Suppressor macrophage treated with lipopolysaccharide for 4 hours (primary cell): ENCODE measurements around the gene ITPR3.

ENCODE experiments used
- DNase-seq: peaks from one replicate; pipeline ENCODE4 v3.0.0-alpha.2; 2020

Gene ITPR3

DNA sequence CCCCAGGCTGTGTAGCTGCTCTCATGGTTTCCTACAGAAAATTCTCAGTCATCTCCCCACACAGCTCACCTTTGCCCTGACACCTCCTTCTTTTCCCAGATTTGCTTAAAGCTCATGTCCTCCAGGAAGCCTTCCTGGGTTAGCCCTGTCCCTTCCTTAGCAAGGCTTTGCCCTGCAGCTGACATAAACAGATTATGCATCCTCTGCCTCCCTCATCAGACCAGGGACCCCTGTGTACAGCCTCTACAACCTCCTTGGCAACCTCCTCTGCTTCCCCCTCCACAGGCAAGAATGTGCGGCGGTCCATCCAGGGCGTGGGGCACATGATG lies 50.6 kb downstream of the ITPR3 start:
- DNase-seq: no peak

DNA sequence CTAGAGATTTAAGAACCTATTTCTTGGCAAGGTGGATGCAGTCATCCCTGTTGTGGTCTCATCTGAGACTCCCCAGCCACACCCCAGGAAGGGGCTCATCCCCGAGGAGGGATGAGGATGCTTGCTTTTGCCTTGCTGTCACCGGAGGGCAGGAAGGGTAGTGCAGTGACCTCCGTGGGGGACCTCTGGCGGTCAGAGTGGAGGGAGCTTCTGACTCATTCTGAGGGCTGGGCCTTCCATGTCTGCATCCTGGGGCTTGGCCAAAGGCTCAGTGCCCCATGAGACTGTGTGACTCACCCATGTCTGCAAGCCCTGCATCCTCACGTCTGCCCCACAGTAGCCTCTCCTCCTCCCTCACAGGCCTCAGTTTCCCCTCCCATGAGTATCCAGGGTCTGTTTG lies 51.7 kb downstream of the ITPR3 start:
- DNase-seq: peak; percentile 78

- no peak for DNase-seq
These were observed 52.7 kb downstream of the ITPR3 start for GRCh38 chr6:33673851-33674250.

GRCh38 chr6:33675968-33676367 lies 54.8 kb downstream of the ITPR3 start:
- no peak for DNase-seq

DNA sequence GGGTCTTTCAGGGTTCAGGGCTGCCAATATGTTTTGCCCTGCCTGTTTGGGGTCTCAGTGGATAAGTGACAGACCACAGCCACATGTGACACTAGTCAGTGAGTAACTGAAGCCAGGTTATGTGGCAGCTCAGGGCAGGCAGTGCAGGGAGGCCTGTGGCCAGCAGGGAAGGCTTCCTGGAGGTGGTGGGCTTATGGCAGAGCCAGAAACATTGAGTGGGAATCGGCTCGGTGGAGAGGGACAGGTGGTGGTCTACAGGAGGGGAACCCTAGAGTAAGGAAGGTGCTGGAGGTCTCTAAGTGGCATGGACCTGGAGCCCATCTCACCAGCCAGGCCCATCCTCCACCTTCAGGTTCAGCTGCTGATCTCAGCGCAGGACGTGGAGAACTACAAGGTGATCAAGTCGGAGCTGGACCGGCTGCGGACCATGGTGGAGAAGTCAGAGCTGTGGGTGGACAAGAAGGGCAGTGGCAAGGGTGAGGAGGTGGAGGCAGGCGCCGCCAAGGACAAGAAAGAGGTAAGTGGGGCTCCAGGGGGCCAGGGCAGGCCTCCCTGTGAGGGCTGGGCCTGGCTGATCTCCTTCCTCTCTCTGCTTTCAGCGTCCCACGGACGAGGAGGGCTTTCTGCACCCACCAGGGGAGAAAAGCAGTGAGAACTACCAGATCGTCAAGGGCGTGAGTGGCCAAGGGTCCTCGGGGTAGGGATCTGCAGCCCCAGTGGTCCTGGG lies 55.5 kb downstream of the ITPR3 start:
- no peak for DNase-seq

DNA sequence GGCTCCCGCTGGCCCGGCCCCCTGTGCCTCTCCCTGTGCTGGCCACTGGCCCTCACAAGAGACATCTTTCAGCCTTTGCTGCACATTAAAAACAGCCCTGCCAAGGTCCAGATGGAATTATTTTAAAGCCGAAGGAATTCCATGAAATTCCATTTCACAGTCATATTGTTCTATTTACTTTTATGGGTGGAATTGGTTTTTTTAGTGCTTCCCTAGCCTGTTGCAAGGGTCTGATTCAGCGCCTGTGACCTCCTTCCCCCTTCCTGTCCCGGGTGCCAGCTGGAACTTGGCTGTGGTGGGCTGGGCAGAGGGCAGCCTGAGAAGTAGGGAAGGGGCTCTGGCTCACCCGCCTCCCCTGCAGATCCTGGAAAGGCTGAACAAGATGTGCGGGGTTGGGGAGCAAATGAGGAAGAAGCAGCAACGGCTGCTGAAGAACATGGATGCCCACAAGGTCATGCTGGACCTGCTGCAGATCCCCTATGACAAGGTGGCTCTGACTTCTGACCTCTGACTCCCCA lies 56.1 kb downstream of the ITPR3 start:
- no peak for DNase-seq

- no peak for DNase-seq
These were observed 56.6 kb downstream of the ITPR3 start for GRCh38 chr6:33677689-33678088.

DNA sequence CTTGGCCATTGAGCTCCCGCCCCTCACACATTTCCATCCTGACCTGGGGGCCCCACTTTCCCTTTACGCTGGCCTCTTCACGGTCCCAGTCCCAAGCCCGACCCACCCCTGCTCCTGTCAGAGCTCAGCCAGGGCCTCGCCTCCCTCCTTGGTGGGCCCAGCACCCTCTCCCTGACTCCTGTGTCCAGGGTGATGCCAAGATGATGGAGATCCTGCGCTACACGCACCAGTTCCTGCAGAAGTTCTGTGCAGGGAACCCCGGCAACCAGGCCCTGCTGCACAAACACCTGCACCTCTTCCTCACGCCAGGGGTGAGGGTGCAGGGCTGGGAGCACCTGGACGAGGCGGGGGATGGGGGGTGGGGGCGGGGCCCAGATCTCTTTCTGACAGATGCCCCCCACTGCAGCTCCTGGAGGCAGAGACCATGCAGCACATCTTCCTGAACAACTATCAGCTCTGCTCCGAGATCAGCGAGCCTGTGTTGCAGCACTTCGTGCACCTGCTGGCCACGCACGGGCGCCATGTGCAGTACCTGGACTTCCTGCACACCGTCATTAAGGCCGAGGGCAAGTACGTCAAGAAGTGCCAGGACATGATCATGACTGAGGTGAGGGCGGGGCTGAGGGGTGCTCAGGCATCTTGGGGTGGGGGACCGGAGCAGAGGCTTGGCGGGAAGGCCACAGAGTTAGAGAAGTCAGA lies 57.3 kb downstream of the ITPR3 start:
- DNase-seq: no peak

GRCh38 chr6:33678932-33679490 lies 57.9 kb downstream of the ITPR3 start:
- no peak for DNase-seq

DNA sequence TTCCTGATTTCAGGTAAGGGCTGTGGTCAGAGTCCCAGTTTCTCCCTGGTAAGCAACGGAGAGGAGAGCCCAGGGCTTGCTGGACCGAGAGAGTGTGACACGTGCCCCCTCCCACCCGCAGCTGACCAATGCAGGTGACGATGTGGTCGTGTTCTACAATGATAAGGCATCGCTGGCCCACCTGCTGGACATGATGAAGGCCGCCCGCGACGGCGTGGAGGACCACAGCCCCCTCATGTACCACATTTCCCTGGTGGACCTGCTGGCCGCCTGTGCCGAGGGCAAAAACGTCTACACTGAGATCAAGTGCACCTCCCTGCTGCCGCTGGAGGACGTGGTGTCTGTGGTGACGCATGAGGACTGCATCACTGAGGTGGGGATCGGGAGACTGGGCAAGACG lies 58.6 kb downstream of the ITPR3 start:
- DNase-seq: no peak

DNA sequence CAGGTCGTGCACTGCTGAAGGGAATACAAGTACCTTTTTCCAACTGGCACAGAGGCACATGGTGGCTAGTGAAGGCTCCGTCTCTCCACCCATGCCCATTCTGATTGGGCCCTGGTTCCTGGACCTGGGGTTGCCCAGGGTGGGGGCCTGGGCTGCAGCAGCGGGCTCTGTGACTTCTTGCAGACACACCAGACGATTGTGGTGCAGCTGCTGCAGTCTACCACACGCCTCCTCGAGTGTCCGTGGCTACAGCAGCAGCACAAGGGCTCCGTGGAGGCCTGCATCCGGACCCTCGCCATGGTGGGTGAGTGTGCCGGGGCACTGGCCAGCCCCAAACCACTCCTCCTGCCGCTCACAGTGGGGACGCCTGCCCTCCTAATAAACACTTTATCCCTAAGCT lies 61.2 kb downstream of the ITPR3 start:
- no peak for DNase-seq

DNA sequence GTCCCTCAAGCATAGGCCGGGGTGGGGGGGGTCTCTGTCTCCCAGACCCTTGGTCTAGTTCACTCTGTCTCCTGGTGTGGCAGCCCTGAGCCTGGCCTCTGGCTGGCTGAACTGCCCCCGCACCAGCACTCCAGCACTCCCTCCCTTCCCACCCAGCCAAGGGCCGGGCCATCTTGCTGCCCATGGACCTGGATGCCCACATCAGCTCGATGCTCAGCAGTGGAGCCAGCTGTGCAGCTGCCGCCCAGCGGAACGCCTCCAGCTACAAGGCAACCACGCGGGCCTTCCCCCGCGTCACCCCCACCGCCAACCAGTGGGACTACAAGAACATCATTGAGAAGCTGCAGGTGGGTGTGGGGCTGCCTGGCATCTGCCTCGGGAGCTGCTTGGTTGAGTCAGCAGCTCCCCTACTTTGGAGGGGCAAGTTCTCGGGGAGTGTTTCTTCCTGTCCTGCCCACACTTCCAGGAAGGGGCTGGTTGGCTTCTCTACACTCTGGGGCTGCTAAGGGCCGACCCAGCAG lies 62.0 kb downstream of the ITPR3 start:
- no peak for DNase-seq

DNA sequence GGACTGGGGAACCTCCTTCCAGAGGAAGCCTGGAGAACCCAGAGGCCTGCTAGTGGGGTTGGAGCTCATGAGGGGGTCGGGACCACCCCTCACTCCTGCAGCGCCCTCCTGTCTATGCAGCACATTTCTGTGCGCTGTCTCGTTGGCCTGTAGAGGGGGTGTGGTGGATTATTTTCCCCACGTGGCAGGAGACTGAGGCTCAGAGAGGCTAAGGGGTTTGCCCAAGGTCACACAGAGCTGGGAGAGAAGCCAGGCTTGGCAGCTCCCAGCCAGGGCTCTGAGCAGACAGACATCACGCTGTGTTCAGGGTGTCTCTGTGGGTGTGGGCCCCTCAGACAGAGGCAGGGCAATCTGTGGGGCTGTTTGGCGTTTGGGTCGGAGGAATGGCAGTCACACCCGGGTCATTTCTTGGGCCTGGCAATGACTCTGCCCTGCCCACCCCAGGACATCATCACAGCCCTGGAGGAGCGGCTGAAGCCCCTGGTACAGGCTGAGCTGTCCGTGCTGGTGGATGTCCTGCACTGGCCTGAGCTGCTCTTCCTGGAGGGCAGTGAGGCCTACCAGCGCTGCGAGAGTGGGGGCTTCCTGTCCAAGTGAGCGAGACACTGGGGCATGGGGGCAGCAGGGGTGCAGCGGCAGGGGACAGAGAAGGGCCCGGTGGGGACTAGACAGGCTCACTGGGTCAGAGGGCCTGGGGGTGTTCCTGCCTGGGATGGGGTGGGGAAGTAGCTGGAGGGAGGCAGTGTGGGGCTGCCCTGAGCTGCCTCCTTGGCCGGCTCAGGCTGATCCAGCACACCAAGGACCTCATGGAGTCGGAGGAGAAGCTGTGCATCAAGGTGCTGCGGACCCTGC lies 62.7 kb downstream of the ITPR3 start:
- DNase-seq: no peak

GRCh38 chr6:33684428-33684896 lies 63.3 kb downstream of the ITPR3 start:
- no peak for DNase-seq

DNA sequence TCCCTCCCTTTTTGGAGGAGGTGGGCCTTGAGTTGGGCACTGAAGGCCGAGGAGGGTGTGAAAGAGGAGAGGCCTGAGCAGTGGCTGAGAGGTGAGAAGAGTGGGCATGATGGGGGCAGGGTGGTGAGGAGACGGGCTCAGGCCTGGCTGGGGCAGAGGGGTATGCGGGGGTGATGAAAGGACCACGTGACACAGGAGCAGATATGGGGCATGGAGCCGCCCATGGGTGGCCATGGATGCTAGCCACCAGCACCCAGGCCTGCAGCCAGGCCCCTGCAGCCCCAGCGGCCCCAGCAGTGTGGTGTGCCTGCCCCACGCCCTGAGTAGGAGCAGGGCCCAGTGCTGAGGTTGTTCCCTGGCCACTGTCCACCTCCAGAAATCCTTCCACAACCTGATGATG lies 63.9 kb downstream of the ITPR3 start:
- DNase-seq: no peak

DNA sequence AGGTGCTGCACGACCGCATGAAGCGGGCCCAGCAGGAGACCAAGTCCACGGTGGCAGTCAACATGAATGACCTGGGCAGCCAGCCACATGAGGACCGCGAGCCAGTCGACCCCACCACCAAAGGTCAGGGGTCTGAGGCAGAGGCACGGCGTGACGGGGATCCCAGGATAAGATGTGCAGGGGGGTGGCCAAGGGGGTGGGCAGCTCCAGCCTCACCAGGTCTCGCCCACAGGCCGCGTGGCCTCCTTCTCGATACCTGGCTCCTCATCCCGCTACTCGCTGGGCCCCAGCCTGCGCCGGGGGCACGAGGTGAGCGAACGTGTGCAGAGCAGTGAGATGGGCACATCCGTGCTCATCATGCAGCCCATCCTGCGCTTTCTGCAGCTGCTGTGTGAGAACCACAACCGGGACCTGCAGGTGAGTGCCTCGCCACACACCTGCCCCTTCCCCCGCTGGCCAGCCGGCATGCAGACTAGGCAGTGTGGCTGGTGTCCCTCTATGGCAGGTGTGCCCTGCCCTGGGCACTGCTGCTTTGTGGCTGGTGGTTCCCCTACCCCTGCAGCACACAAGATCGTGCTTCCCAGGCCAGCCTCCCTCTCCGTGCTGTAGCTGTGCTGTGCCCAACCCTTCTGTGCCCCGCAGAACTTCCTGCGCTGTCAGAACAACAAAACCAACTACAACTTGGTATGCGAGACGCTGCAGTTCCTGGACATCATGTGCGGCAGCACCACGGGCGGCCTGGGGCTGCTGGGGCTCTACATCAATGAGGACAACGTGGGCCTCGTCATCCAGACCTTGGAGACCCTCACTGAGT lies 64.5 kb downstream of the ITPR3 start:
- DNase-seq: no peak

- no peak for DNase-seq
These were observed 65.3 kb downstream of the ITPR3 start for GRCh38 chr6:33686225-33686924.

DNA sequence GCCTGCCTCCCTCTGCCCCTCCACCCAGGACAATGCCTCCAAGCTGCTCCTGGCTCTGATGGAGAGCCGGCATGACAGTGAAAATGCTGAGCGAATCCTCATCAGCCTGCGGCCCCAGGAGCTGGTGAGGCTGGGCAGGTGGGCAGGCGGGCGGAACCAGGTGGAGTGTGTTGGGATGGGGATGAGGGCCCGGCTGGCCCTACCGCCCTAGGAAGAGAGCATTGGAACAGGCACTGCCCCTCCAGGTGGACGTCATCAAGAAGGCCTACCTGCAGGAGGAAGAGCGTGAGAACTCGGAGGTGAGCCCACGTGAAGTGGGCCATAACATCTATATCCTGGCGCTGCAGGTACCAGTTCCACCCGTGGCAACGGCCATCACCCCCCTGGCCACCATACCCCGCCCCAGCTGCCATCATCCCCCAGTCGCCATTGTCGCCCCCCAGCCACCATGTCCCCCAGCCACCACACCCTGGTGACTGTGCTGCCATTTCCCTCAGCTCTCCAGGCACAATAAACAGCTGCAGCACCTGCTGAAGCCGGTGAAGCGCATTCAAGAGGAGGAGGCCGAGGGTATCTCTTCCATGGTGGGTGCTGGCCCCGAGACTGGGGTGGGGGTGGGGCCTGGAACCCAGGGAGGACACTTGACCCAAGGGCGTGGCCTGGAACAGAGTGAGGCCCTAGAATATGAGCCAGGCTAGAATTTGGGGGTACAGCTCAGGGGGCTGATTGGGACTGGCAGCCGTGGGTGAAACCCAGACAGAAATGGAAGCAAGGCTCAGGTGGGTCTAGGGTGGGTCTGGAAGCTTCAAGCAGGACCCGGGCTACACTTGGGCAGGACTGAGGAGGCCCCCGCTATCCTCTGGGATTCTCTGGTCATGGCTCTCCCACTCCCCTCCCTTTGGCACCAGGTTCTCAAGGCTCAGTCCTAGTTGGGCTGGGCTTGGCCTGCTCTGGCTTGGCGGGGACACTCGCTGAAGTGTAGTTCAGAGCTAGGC lies 66.2 kb downstream of the ITPR3 start:
- DNase-seq: no peak

DNA sequence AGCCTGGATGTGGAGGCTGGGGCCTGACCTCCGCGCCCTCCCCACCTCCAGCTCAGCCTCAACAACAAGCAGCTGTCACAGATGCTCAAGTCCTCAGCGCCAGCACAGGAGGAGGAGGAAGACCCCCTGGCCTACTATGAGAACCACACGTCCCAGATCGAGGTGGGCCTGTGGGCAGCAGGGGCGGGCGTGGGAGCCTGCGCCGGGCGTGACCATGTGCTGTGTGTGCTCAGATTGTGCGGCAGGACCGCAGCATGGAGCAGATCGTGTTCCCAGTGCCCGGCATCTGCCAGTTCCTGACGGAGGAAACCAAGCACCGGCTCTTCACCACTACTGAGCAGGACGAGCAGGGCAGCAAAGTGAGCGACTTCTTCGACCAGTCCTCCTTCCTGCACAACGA lies 66.9 kb downstream of the ITPR3 start:
- no peak for DNase-seq
